ENCODE results near the gene GPR152. TPM values are rescaled to one million over a fixed set of nuclear protein-coding genes. Genes with fewer than 3 reads are reported as not detected.
"Not testable (repeated sequence)": the region's sequence is repeated elsewhere in the genome, so short reads cannot be mapped to it uniquely, and the experiment has no call there.

The GPR152 gene
- total RNA-seq, 1 donor from 2014 or later = not detected

DNA sequence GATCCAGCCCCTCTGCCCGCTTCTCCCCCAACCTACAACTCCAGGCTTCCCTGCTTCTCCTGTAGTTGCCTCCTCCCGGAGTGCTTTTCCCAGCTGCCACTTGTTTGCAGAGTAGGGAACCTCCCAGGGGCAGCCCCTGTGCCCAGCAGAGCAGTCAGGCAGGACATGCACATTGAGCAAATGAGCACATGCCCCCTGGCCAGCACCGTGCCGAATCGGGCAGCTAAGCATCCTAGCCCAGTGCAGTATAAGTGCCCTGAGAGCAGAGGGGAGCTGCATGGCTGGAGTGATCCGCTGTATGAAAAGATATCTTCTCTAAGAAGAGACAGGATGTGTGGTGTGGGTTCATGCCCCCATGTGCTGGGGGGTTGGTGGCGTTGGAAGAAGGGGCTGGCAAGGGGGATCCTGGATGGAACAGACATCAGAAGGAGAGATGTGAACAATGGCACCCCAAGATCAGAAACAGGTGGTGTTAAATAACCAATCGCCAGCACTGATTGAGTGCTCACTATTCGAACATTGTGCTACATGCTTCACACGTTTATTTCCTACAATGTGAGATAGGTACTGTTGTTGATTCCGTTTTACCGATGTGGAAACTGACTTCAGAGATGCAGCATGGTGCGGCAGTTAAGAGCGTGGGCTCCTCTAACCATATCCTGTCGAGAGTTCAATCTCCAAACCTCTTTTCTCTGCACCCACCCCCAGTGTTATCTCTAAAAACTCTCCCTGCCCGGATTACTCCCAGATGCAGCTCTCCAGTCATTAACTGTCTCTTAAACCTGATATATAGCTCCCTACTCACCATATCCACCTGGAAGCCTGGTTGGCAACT is 31.5 kb upstream of the GPR152 start:
- TF ChIP-seq, protein P1, sequence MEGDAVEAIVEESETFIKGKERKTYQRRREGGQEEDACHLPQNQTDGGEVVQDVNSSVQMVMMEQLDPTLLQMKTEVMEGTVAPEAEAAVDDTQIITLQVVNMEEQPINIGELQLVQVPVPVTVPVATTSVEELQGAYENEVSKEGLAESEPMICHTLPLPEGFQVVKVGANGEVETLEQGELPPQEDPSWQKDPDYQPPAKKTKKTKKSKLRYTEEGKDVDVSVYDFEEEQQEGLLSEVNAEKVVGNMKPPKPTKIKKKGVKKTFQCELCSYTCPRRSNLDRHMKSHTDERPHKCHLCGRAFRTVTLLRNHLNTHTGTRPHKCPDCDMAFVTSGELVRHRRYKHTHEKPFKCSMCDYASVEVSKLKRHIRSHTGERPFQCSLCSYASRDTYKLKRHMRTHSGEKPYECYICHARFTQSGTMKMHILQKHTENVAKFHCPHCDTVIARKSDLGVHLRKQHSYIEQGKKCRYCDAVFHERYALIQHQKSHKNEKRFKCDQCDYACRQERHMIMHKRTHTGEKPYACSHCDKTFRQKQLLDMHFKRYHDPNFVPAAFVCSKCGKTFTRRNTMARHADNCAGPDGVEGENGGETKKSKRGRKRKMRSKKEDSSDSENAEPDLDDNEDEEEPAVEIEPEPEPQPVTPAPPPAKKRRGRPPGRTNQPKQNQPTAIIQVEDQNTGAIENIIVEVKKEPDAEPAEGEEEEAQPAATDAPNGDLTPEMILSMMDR (IDR thresholded peaks at IDR 0.05; ENCODE audit: unreplicated experiment) = no peak
- Mint-ChIP-seq H3K27me3 (ENCODE audit: low read depth) (no peaks in the 10 kb centered on the region), H3K4me3 (peak overlapping the region; percentile 82), H3K36me3 (peaks cover 11% of the 10 kb centered on the region), H3K9me3 (no peaks in the 10 kb centered on the region), H3K27ac (peak overlapping the region; percentile 47), H3K4me1 (peaks cover 31% of the 10 kb centered on the region)
- DNase-seq (ENCODE audit: low spot score in 2 of 2, unreplicated experiment in 2 of 2) = no peak

DNA sequence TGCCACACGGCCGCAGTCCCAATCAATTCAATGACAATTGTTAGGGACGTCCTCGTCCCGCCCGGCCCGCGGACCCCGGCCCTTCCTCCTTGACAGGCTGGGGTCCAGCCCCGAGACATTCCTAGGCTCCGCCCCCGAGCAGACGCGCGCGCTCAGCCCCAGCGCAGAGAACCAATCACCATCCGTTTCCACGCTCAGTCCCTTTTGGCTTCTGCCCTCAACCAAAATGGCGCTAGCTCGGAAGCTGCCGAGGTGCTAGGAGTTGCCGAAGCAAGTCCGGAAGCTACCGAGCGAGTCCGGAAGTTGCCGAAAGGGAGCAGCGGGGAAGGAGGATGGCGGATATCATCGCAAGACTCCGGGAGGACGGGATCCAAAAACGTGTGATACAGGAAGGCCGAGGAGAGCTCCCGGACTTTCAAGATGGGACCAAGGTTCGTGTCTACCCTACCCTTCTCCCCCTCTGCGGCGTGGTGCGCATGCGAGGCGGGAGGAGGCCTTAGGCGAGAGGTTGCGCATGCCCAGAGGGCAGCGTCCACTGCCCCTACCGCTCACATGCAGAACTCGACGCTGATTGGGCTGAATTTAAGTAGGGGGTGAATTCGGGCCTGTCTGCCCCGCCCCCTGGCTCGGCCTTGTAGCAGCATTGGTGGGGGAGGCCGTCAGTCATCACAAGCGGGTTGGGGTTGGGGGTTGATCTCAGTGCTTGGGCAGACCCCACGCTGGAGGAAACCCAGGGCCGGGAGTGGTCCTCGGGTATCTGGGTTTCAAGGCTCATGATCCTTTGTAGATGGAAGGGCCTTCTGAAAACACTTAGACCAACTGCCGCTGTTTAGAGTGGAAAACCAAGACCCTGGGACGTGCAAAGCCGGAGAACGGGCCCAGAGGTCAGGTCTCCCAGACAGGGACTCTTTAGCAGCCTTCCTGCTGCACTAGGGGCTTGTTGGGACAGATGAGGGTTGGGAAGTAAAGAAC is 30.6 kb upstream of the GPR152 start, which contains the start of gene AIP:
AIP (plus strand) TSS at position 200 of the 972 bp plus-strand sequence; CDS start at position 333, 133 bp downstream.
- Mint-ChIP-seq H3K27me3 (ENCODE audit: low read depth) (no peaks in the 10 kb centered on the region), H3K27ac (peak within 1 kb of the TSS; percentile 92), H3K4me1 (peaks cover 31% of the 10 kb centered on the region), H3K4me3 (peak within 1 kb of the TSS; percentile 82), H3K36me3 (peaks cover 11% of the 10 kb centered on the region), H3K9me3 (no peaks in the 10 kb centered on the region)
- TF ChIP-seq, protein P1 (IDR thresholded peaks at IDR 0.05; ENCODE audit: unreplicated experiment) = peak; percentile 18
- DNase-seq (ENCODE audit: low spot score in 2 of 2, unreplicated experiment in 2 of 2) = peak; percentile 92 to 98

DNA sequence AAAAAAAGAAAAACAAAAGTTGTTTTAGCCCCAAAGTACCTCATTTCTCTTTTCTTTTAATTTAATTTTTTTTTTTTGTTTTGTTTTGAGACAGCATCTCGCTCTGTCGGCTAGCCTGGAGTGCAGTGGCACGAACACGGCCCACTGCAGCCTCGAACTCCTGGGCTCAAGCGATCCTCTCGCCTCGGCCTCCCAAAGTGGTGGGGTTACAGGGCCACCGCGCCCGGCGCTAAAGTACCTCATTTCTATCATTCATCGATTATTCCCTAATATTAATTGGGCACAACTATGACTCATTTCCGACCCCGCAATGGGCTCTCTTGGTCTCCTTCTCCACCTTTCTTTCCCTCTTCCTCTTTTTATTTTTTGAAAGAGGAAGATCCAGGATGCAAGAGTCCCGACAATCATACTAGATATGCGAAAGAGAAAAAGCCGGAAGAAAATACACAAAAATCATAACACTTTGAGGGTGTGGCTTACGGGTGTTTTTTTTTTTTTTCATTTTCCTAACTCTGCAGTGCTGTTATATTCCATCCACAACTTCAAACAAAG is 29.8 kb upstream of the GPR152 start:
- DNase-seq (ENCODE audit: low spot score in 2 of 2, unreplicated experiment in 2 of 2) = no peak
- Mint-ChIP-seq H3K27ac (peak overlapping the region; percentile 92), H3K4me3 (peak overlapping the region; percentile 82), H3K27me3 (ENCODE audit: low read depth) (peaks cover under 1% of the 10 kb centered on the region), H3K9me3 (no peaks in the 10 kb centered on the region), H3K4me1 (peaks cover 31% of the 10 kb centered on the region), H3K36me3 (peaks cover 4% of the 10 kb centered on the region)
- TF ChIP-seq, protein P1 (IDR thresholded peaks at IDR 0.05; ENCODE audit: unreplicated experiment) = no peak

DNA sequence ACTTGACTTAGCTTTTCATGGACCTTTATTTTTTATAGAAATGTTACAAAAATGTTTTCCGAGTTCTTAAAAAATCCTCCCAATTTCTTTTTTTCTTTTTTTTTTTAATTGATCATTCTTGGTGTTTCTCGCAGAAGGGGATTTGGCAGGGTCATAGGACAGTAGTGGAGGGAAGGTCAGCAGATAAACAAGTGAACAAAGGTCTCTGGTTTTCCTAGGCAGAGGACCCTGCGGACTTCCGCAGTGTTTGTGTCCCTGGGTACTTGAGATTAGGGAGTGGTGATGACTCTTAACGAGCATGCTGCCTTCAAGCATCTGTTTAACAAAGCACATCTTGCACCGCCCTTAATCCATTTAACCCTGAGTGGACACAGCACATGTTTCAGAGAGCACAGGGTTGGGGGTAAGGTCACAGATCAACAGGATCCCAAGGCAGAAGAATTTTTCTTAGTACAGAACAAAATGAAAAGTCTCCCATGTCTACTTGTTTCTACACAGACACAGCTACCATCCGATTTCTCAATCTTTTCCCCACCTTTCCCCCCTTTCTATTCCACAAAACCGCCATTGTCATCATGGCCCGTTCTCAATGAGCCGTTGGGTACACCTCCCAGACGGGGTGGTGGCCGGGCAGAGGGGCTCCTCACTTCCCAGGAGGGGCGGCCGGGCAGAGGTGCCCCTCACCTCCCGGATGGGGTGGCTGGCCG is 25.0 kb upstream of the GPR152 start:
- not testable (repeated sequence) for H3K9me3 Mint-ChIP-seq; DNase-seq (ENCODE audit: low spot score in 2 of 2, unreplicated experiment in 2 of 2); H3K4me1 Mint-ChIP-seq; H3K27ac Mint-ChIP-seq; H3K4me3 Mint-ChIP-seq; H3K27me3 Mint-ChIP-seq (ENCODE audit: low read depth); H3K36me3 Mint-ChIP-seq

DNA sequence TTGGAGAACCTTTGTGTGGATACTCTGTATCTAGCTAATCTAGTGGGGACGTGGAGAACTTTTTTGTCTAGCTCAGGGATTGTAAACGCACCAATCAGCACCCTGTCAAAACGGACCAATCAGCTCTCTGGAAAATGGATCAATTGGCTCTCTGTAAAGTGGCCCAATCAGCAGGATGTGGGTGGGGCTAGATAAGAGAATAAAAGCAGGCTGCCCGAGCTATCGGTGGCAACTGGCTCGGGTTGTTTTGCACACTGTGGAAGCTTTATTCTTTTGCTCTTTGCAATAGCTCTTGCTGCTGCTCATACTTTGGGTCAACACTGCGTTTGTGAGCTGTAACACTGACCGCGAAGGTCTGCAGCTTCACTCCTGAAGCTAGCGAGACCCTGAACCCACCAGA is 24.2 kb upstream of the GPR152 start:
- not testable (repeated sequence) for H3K4me1 Mint-ChIP-seq; DNase-seq (ENCODE audit: low spot score in 2 of 2, unreplicated experiment in 2 of 2); H3K9me3 Mint-ChIP-seq; H3K4me3 Mint-ChIP-seq; H3K36me3 Mint-ChIP-seq; H3K27me3 Mint-ChIP-seq (ENCODE audit: low read depth); H3K27ac Mint-ChIP-seq

DNA sequence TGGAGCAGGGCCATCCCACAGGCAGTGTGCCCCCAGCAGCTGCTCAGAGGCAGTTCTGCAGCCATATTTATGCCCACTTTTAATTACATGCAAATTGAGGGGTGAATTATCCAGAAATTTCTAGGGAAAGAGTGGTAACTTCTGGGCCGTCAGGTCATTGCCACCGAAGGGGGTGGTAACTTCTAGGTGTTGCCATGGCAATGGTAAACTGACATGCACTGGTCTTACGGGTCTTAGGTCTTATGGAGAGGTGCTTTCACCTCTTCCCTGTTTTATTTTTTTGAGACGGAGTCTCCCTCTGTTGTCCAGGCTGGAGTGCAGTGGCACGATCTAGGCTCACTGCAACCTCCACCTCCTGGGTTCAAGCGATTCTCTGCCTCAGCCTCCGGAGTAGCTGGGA is 20.4 kb upstream of the GPR152 start:
- no peaks in the 10 kb centered on the region for H3K36me3 Mint-ChIP-seq
- no peak for DNase-seq (ENCODE audit: low spot score in 2 of 2, unreplicated experiment in 2 of 2)
- no peak overlapping the region for H3K27ac Mint-ChIP-seq
- H3K4me1 Mint-ChIP-seq = peaks cover 8% of the 10 kb centered on the region
- no peak overlapping the region for H3K4me3 Mint-ChIP-seq
- TF ChIP-seq, protein P1 (IDR thresholded peaks at IDR 0.05; ENCODE audit: unreplicated experiment) = no peak
- peaks cover 2% of the 10 kb centered on the region for H3K27me3 Mint-ChIP-seq (ENCODE audit: low read depth)
- no peaks in the 10 kb centered on the region for H3K9me3 Mint-ChIP-seq

Measured in mesothelial cell of epicardium (in vitro differentiated cells).